Measurements from ENCODE around the gene CAAP1.
"Not testable (repeated sequence)": the region's sequence is repeated elsewhere in the genome, so short reads cannot be mapped to it uniquely, and the experiment has no call there.

The CAAP1 gene

GRCh38 chr9:26904671-26905070 is 12.1 kb upstream of the CAAP1 start:
- WGBS (ENCODE audit: insufficient coverage, insufficient read length), result no CpG with 5 or more reads among the region's 1 CpG
- no peaks in the 10 kb centered on the region for H3K9me3 ChIP-seq (ENCODE audit: control insufficient read depth, insufficient read depth, low read length)
- no peak overlapping the region for H3K4me3 ChIP-seq (ENCODE audit: low read length)
- H3K36me3 ChIP-seq (ENCODE audit: control insufficient read depth, insufficient read depth, low read length), result peaks cover 7% of the 10 kb centered on the region; the same call in 1 of the 2 replicates
- H3K27ac ChIP-seq (ENCODE audit: low read length), result no peak overlapping the region
- H3K4me1 ChIP-seq (ENCODE audit: control insufficient read depth, insufficient read depth, low read length), result no peaks in the 10 kb centered on the region
- no peak for DNase-seq (ENCODE audit: low read depth, low spot score)
- no peaks in the 10 kb centered on the region for H3K27me3 ChIP-seq (ENCODE audit: control insufficient read depth, insufficient read depth, low read length)

DNA sequence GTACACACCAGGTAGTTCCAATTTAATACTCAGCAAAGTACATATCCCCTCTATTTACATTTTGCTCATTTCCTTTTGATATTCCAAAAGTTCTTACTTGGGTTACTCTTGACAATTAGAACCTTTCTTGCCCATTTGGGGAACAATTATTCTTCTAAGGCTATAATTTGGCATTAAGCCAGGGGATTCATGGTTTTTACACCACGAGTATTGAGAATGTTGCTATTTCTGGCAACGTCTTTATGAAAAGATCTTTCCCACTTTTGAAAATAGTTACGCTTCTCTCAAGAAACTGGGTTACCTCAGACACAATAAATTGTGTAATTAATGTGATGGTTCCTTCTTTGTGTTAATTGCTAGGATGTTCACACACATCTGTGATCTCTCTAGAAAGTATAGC is 11.5 kb upstream of the CAAP1 start:
- Histone ChIP-seq H3K9me3 (ENCODE audit: control insufficient read depth, insufficient read depth, low read length) (no peaks in the 10 kb centered on the region), H3K27me3 (ENCODE audit: control insufficient read depth, insufficient read depth, low read length) (no peaks in the 10 kb centered on the region), H3K4me3 (ENCODE audit: low read length) (no peak overlapping the region), H3K27ac (ENCODE audit: low read length) (no peak overlapping the region), H3K36me3 (ENCODE audit: control insufficient read depth, insufficient read depth, low read length) (peaks cover 7% of the 10 kb centered on the region; the same call in 1 of the 2 replicates), H3K4me1 (ENCODE audit: control insufficient read depth, insufficient read depth, low read length) (no peaks in the 10 kb centered on the region)
- DNase-seq (ENCODE audit: low read depth, low spot score), result no peak
- WGBS (ENCODE audit: insufficient coverage, insufficient read length), result no CpG with 5 or more reads among the region's 3 CpGs

DNA sequence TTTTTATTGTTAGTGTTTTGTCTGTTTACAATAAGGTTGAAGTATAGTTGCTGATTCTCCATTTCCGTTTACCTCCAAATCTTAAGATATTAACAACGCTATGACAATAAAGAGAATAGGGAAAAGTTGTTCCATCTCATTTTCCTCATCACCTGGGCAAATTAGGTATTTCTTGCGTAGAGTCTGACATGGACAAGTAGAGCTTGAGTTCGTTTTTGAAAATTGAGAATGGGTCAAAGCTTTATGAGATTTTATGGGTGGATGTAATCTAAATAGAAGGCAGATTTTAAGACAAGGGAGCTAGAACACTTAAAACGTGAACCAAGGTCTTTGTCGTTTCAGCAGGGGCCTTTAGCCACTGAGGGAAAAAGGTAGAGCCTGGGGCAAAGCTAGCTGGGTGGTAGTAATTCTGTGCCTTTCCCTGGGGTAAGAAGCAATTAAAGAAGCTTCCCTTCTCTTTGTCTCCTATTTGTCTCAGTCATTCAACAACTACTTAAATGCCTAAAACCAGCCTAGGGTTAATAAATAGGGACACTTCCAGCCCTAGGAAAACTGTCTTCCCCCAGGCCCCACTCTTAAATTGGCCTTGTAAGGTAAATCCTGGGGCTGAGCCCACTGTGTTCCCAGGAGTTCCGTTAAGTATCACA is 551 bp upstream of the CAAP1 start:
- H3K27ac ChIP-seq (ENCODE audit: low read length), result no peak overlapping the region
- H3K9me3 ChIP-seq (ENCODE audit: control insufficient read depth, insufficient read depth, low read length), result no peaks in the 10 kb centered on the region
- H3K4me1 ChIP-seq (ENCODE audit: control insufficient read depth, insufficient read depth, low read length), result peaks cover 3% of the 10 kb centered on the region; the same call in 1 of the 2 replicates
- WGBS (ENCODE audit: insufficient coverage, insufficient read length), result no CpG with 5 or more reads among the region's 7 CpGs
- H3K27me3 ChIP-seq (ENCODE audit: control insufficient read depth, insufficient read depth, low read length), result no peaks in the 10 kb centered on the region
- no peaks in the 10 kb centered on the region for H3K36me3 ChIP-seq (ENCODE audit: control insufficient read depth, insufficient read depth, low read length)
- no peak for DNase-seq (ENCODE audit: low read depth, low spot score)
- peak overlapping the region; percentile 85; the same call in 1 of the 2 replicates for H3K4me3 ChIP-seq (ENCODE audit: low read length)

DNA sequence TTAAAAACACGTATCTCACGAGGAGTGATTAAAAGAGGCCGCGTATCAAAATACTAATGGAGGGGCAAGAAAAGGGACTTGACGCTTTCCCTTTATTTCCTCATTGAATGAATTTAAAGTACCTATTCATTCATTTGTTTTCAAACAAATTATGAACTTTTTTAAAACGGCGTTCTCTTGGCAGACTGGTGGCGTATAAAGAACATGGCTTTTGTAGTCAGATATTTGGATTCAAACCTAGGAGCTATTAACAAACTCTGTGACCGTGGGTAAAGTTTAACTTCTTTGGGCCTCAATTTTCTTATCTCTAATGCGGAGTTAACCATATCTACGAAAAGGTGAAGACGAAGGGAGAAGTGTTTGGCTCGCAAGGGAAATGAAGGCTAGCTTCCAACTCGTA is 876 bp downstream of the CAAP1 start:
- Histone ChIP-seq H3K4me3 (ENCODE audit: low read length) (peak overlapping the region; percentile 85), H3K27me3 (ENCODE audit: control insufficient read depth, insufficient read depth, low read length) (no peaks in the 10 kb centered on the region), H3K4me1 (ENCODE audit: control insufficient read depth, insufficient read depth, low read length) (peaks cover 3% of the 10 kb centered on the region; the same call in 1 of the 2 replicates), H3K27ac (ENCODE audit: low read length) (no peak overlapping the region), H3K9me3 (ENCODE audit: control insufficient read depth, insufficient read depth, low read length) (no peaks in the 10 kb centered on the region), H3K36me3 (ENCODE audit: control insufficient read depth, insufficient read depth, low read length) (no peaks in the 10 kb centered on the region)
- no peak for DNase-seq (ENCODE audit: low read depth, low spot score)
- no CpG with 5 or more reads among the region's 14 CpGs for WGBS (ENCODE audit: insufficient coverage, insufficient read length)

DNA sequence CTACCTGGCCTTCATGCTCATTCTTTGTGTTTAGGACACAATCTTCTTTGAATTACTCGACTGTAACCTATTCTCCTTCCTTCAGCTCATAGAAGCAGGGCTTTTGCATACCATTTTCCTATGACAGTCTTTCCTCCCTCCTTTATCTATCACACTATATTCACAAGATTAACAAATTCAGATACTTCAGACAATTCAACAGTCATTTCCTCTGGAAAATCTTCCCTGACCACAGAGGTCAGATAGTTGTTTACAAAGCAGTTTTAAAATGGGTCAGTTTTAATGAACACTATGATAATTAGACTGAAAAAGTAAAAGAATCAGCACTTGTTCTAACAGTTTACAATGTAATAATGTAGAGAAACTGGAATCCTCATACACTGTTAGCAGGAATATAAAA is 4.3 kb downstream of the CAAP1 start:
- no peak for DNase-seq (ENCODE audit: low read depth, low spot score)
- Histone ChIP-seq H3K36me3 (ENCODE audit: control insufficient read depth, insufficient read depth, low read length) (0 out of 2 replicates have a peak, but pooled peaks cover under 1% of the 10 kb centered on the region), H3K9me3 (ENCODE audit: control insufficient read depth, insufficient read depth, low read length) (no peaks in the 10 kb centered on the region), H3K4me3 (ENCODE audit: low read length) (no peak overlapping the region), H3K27ac (ENCODE audit: low read length) (no peak overlapping the region), H3K4me1 (ENCODE audit: control insufficient read depth, insufficient read depth, low read length) (peaks cover 1% of the 10 kb centered on the region; the same call in 1 of the 2 replicates), H3K27me3 (ENCODE audit: control insufficient read depth, insufficient read depth, low read length) (no peaks in the 10 kb centered on the region)
- WGBS (ENCODE audit: insufficient coverage, insufficient read length), result no CpG with 5 or more reads among the region's 1 CpG

DNA sequence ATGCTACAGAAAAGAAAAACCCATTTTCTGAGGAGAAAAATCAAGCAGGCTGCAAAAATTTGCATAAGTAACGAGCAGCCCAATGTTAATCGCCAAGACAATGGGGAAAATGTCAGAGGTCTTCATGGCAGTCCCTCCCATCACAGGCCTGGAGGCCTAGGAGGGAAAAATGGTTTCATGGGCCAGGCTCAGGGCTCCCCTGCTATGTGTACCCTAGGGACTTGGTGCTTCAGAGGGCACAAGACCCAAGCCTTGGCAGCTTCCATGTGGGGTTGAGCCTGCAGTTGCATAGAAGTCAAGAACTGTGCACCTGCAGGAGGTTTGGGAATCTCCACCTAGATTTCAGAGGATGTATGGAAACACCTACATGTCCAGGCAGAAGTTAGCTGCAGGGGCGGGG is 10.4 kb downstream of the CAAP1 start:
- H3K27ac ChIP-seq (ENCODE audit: low read length), result no peak overlapping the region
- H3K9me3 ChIP-seq (ENCODE audit: control insufficient read depth, insufficient read depth, low read length), result no peaks in the 10 kb centered on the region; the same call in 1 of the 2 replicates
- H3K27me3 ChIP-seq (ENCODE audit: control insufficient read depth, insufficient read depth, low read length), result no peaks in the 10 kb centered on the region
- DNase-seq (ENCODE audit: low read depth, low spot score), result no peak
- no CpG with 5 or more reads among the region's 3 CpGs for WGBS (ENCODE audit: insufficient coverage, insufficient read length)
- no peaks in the 10 kb centered on the region for H3K4me1 ChIP-seq (ENCODE audit: control insufficient read depth, insufficient read depth, low read length)
- no peak overlapping the region for H3K4me3 ChIP-seq (ENCODE audit: low read length)
- H3K36me3 ChIP-seq (ENCODE audit: control insufficient read depth, insufficient read depth, low read length), result peaks cover 19% of the 10 kb centered on the region; the same call in 1 of the 2 replicates

GRCh38 chr9:26880262-26880661 is 12.3 kb downstream of the CAAP1 start:
- WGBS (ENCODE audit: insufficient coverage, insufficient read length), result no CpG with 5 or more reads among the region's 4 CpGs
- H3K27me3 ChIP-seq (ENCODE audit: control insufficient read depth, insufficient read depth, low read length), result no peaks in the 10 kb centered on the region
- no peaks in the 10 kb centered on the region; the same call in 1 of the 2 replicates for H3K9me3 ChIP-seq (ENCODE audit: control insufficient read depth, insufficient read depth, low read length)
- H3K4me3 ChIP-seq (ENCODE audit: low read length), result no peak overlapping the region
- no peak for DNase-seq (ENCODE audit: low read depth, low spot score)
- peaks cover 19% of the 10 kb centered on the region; the same call in 1 of the 2 replicates for H3K36me3 ChIP-seq (ENCODE audit: control insufficient read depth, insufficient read depth, low read length)
- no peaks in the 10 kb centered on the region for H3K4me1 ChIP-seq (ENCODE audit: control insufficient read depth, insufficient read depth, low read length)
- H3K27ac ChIP-seq (ENCODE audit: low read length), result no peak overlapping the region

GRCh38 chr9:26875155-26875554 is 17.4 kb downstream of the CAAP1 start:
- WGBS (ENCODE audit: insufficient coverage, insufficient read length), result no CpG with 5 or more reads among the region's 3 CpGs
- not testable (repeated sequence) for H3K36me3 ChIP-seq (ENCODE audit: control insufficient read depth, insufficient read depth, low read length)

DNA sequence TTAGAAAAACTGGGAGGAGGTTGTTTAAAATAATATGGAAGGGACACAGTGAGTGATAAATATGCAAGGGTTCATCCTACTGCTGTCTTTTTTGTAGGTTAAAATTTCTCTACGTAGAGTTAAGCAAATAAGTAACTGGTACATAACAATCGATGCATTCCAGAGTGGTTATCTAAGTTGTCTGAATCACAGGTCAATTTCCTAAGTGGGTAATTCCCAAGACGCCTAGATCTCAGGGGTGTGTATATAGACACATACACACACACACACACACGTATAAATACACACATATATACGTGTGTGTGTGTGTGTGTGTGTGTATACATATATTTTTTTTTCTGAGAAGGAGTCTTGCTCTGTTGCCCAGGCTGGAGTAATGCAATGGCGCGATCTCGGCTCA is 22.3 kb downstream of the CAAP1 start:
- no peaks in the 10 kb centered on the region for H3K9me3 ChIP-seq (ENCODE audit: control insufficient read depth, insufficient read depth, low read length)
- H3K27ac ChIP-seq (ENCODE audit: low read length), result no peak overlapping the region
- WGBS (ENCODE audit: insufficient coverage, insufficient read length), result no CpG with 5 or more reads among the region's 8 CpGs
- no peak for DNase-seq (ENCODE audit: low read depth, low spot score)
- H3K4me1 ChIP-seq (ENCODE audit: control insufficient read depth, insufficient read depth, low read length), result no peaks in the 10 kb centered on the region
- H3K27me3 ChIP-seq (ENCODE audit: control insufficient read depth, insufficient read depth, low read length), result no peaks in the 10 kb centered on the region
- no peaks in the 10 kb centered on the region for H3K36me3 ChIP-seq (ENCODE audit: control insufficient read depth, insufficient read depth, low read length)
- no peak overlapping the region for H3K4me3 ChIP-seq (ENCODE audit: low read length)

More at GRCh38 chr9:26875155-26875554, 17.4 kb downstream of the CAAP1 start:
- H3K4me3 ChIP-seq (ENCODE audit: low read length); H3K27ac ChIP-seq (ENCODE audit: low read length); H3K4me1 ChIP-seq (ENCODE audit: control insufficient read depth, insufficient read depth, low read length); H3K9me3 ChIP-seq (ENCODE audit: control insufficient read depth, insufficient read depth, low read length); DNase-seq (ENCODE audit: low read depth, low spot score); H3K27me3 ChIP-seq (ENCODE audit: control insufficient read depth, insufficient read depth, low read length): not testable (repeated sequence)

DNA sequence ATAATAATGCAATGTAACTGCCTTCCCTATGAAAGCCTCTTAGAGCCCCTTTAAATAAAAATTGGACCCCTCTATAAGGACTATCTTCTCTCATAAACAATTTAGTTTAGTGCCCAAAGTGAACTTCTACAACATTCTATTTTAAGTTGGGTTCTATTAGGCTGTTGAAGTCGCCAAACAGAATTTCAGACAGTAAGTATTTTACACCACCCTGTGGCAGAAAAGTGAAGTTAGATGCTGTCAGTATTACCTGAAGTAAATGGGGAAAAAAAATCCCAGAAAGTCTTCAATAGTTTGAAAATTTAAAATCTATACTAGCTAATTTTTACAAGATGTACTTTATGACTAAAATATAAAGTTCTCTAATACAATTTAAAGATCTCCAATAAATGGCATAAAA is 29.5 kb downstream of the CAAP1 start:
- WGBS (ENCODE audit: insufficient coverage, insufficient read length), result no CpG with 5 or more reads among the region's 1 CpG
- Histone ChIP-seq H3K27ac (ENCODE audit: low read length) (no peak overlapping the region), H3K4me3 (ENCODE audit: low read length) (no peak overlapping the region), H3K36me3 (ENCODE audit: control insufficient read depth, insufficient read depth, low read length) (no peaks in the 10 kb centered on the region), H3K27me3 (ENCODE audit: control insufficient read depth, insufficient read depth, low read length) (no peaks in the 10 kb centered on the region), H3K4me1 (ENCODE audit: control insufficient read depth, insufficient read depth, low read length) (no peaks in the 10 kb centered on the region), H3K9me3 (ENCODE audit: control insufficient read depth, insufficient read depth, low read length) (no peaks in the 10 kb centered on the region)
- no peak for DNase-seq (ENCODE audit: low read depth, low spot score)
